ENCODE data around the gene GDPGP1. TPM values are rescaled to one million over a fixed set of nuclear protein-coding genes. Genes with fewer than 3 reads are reported as not detected.

The GDPGP1 gene
- total and polyA plus RNA-seq, 11 donors = 4.8 to 18.9 (median 12.3) TPM

DNA sequence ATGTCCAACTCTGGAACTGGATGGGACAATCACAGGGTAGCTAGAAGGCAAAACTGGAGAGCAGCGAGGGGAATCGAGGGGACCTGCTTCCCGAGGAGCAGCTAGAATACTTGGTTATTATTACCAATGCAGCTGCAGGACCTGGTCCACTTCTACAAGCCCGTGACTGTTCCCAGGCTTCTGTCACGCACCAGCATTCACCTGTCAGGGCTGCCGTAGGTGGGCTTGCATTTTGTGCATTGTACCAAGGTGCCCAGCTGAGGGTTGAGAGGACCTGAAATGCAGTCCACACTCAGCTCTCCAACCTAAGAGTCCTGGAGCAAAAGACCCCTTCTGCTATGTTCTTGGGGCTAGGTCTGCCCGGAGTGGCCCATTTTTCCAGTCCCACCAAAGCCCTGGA lies 30.5 kb upstream of the GDPGP1 start:
- Histone ChIP-seq H3K27me3 (no peaks in the 10 kb centered on the region), H3K4me1 (peaks cover 3 to 63% (median 34%) of the 10 kb centered on the region in 12 donors), H3K36me3 (peaks cover 0 to 7% (median 0%) of the 10 kb centered on the region in 9 donors), H3K27ac (no peak overlapping the region), H3K9me3 (no peaks in the 10 kb centered on the region), H3K4me3 (no peak overlapping the region)
- TF ChIP-seq, protein P1, sequence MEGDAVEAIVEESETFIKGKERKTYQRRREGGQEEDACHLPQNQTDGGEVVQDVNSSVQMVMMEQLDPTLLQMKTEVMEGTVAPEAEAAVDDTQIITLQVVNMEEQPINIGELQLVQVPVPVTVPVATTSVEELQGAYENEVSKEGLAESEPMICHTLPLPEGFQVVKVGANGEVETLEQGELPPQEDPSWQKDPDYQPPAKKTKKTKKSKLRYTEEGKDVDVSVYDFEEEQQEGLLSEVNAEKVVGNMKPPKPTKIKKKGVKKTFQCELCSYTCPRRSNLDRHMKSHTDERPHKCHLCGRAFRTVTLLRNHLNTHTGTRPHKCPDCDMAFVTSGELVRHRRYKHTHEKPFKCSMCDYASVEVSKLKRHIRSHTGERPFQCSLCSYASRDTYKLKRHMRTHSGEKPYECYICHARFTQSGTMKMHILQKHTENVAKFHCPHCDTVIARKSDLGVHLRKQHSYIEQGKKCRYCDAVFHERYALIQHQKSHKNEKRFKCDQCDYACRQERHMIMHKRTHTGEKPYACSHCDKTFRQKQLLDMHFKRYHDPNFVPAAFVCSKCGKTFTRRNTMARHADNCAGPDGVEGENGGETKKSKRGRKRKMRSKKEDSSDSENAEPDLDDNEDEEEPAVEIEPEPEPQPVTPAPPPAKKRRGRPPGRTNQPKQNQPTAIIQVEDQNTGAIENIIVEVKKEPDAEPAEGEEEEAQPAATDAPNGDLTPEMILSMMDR (IDR thresholded peaks at IDR 0.05) = no peak
- TF ChIP-seq POLR2A (IDR thresholded peaks at IDR 0.05) = no peak
- intact Hi-C loops (cut with DNase I) = no loop called here
- ATAC-seq (no peak), DNase-seq (no peak)
- WGBS, 4 donors = 94 to 97% (median 97%) methylated on average over 7 of the region's 7 CpGs

DNA sequence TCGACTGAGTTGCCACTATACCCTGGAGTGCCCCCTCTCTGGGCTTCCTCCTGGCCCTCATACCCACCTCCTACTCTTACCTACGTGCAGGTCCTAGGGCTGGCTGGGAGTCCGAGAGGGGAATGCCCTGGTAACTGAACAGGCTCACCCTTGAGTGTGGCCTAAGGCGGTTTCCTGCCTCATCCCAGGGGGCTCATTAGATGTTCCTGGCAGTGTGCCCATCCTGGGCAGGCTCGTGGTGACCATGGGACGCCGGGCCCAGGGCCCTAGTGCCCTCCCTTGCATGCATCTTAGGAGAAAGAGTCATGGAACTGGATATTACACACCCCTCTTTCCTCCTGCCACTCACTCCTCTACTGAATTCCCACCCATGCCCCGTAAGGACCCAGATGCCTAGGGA lies 30.1 kb upstream of the GDPGP1 start:
- no peak overlapping the region for H3K4me3 ChIP-seq
- DNase-seq (peak in 1 of 5 donors; percentile 53), ATAC-seq (no peak)
- no peaks in the 10 kb centered on the region for H3K9me3 ChIP-seq
- TF ChIP-seq, protein P1 (IDR thresholded peaks at IDR 0.05) = no peak
- no peak for TF ChIP-seq POLR2A (IDR thresholded peaks at IDR 0.05)
- no peaks in the 10 kb centered on the region for H3K27me3 ChIP-seq
- peaks cover 0 to 7% (median 0%) of the 10 kb centered on the region in 9 donors for H3K36me3 ChIP-seq
- no peak overlapping the region for H3K27ac ChIP-seq
- H3K4me1 ChIP-seq = peaks cover 3 to 63% (median 34%) of the 10 kb centered on the region in 12 donors
- intact Hi-C loops (cut with DNase I) = no loop called here
- WGBS, 4 donors = 55 to 71% (median 62%) methylated on average over 4 to 8 of the region's 8 CpGs

DNA sequence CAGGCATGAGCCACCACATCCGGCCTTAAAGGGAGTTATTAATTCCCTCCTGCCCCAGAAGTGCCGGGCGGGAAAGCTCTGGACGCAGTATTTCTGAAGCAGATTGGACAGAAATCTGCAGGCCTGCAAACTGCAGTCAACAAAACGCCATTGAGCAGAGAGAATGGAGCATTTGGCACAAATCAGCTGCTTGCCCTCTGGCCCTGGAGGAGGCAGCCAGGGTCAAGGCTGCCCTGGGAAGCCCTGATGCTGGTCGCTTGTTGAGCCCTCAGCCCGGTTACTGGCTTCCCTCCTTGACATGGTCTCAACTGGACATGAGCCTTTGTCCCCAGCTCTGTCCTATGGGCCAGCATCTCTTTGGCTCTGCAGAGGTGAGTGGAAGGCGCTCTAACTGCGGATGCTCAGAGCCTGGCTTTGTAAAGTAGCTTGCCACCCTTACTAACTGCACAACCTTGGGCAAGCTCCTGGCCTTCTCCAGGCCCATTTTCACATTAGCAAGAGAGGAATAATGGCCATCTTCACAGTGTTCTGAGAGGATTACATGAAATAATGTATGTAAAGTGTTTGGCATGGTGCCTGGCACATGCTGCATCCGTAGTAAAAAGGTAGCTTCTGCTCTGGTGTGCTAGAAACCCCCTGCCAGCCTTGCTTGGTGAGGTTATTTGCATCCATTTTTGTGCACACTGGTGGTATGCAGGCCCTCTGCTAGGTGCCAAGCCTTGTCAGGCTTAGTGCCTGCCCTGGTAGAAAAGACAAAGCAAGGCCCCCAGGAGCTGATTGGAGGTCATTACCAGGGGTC lies 28.8 kb upstream of the GDPGP1 start:
- peaks cover 0 to 7% (median 0%) of the 10 kb centered on the region in 9 donors for H3K36me3 ChIP-seq
- peaks cover 3 to 67% (median 34%) of the 10 kb centered on the region in 12 donors for H3K4me1 ChIP-seq
- no peak overlapping the region for H3K4me3 ChIP-seq
- no peak for ATAC-seq
- WGBS, 4 donors = 78 to 93% (median 84%) methylated on average over 5 to 10 of the region's 10 CpGs
- TF ChIP-seq POLR2A (IDR thresholded peaks at IDR 0.05) = no peak
- TF ChIP-seq, protein P1 (IDR thresholded peaks at IDR 0.05) = no peak
- no peaks in the 10 kb centered on the region for H3K27me3 ChIP-seq
- intact Hi-C loops (cut with DNase I) = no loop called here
- H3K9me3 ChIP-seq = no peaks in the 10 kb centered on the region
- DNase-seq = peak in 1 of 5 donors; percentile 20
- H3K27ac ChIP-seq = peak overlapping the region in 5 of 12 donors; percentile 8 to 57 (median 28)

DNA sequence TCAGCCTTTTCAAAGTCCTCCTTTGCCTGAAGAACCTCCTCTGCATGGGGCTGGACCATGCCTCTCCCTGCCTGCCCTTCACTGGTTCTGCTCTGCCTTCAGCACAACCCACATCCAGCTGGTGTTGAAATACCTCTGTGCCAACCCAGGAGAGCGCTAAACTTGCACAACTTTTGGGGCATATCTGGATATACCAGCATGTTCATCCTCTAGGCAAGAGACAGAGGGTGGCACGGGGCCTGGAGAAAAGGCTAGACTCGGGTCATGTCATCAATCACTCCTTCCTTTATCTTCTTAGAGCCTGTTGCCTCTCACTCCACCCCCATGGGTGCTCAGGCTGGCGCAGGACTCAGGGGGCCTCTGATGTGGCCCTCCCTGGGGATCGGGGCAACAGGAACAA lies 28.1 kb upstream of the GDPGP1 start:
- Histone ChIP-seq H3K36me3 (peaks cover 0 to 7% (median 0%) of the 10 kb centered on the region in 9 donors), H3K27me3 (no peaks in the 10 kb centered on the region), H3K4me1 (peaks cover 3 to 67% (median 32%) of the 10 kb centered on the region in 12 donors), H3K4me3 (no peak overlapping the region), H3K9me3 (no peaks in the 10 kb centered on the region), H3K27ac (peak overlapping the region in 8 of 12 donors; percentile 8 to 61 (median 31))
- DNase-seq (peak in 2 of 5 donors; percentile 33 to 37), ATAC-seq (peak in 3 of 4 donors; percentile 23 to 62 (median 32))
- intact Hi-C loops (cut with DNase I) = no loop called here
- no peak for TF ChIP-seq POLR2A (IDR thresholded peaks at IDR 0.05)
- TF ChIP-seq, protein P1 (IDR thresholded peaks at IDR 0.05) = no peak
- WGBS, 4 donors = 37 to 54% (median 46%) methylated on average over 5 of the region's 5 CpGs
